CD4-positive, alpha-beta T cell (primary cell): ENCODE data around the gene DIAPH2. TPM values are rescaled to one million over a fixed set of nuclear protein-coding genes. Genes with fewer than 3 reads are reported as not detected.

Experiments used
- ATAC-seq: fragments of 200-7000 bp; cut with Tn5 transposase; one replicate; pipeline ENCODE4 v1.10.0; 2022; ENCODE audit warnings: mild to moderate bottlenecking; ENCODE audit not compliant: poor library complexity
- CTCF ChIA-PET: fragments of 350-600 bp; sonication (Branson Sonifier 250); formaldehyde crosslinking; loops from one replicate; lab custom pipeline; 2021; ENCODE audit warnings: antibody characterized with exemption, inconsistent platforms; lab: Charles Lee
- POLR2A ChIA-PET: fragments of 350-600 bp; sonication (Branson Sonifier 250); formaldehyde crosslinking; loops from one replicate; lab custom pipeline; 2021; ENCODE audit warnings: antibody characterized with exemption, inconsistent platforms; lab: Charles Lee
- DNase-seq, 14 experiments: peaks; one replicate each; pipeline ENCODE4 v3.0.0-alpha.2; 2013 to 2020; ENCODE audit warnings: mixed read lengths in 2 of 14
- H3K27ac ChIP-seq, 2 donors: one replicate each; pipeline versions ENCODE4 v1.5.1 to v1.7.0; 2013; ENCODE audit warnings: low read length in 2 of 2, low read depth in 1 of 2, mild to moderate bottlenecking in 1 of 2
- H3K27me3 ChIP-seq, 2 experiments: 1 replicate in 1 of 2; 2 replicates in 1 of 2; pipeline versions ENCODE4 v1.6.1 to v1.7.0; 2013; ENCODE audit warnings: low read length in 2 of 2, control low read depth in 1 of 2, mild to moderate bottlenecking in 1 of 2, moderate library complexity in 1 of 2; ENCODE audit not compliant: insufficient read depth in 2 of 2, control insufficient read depth in 1 of 2
- H3K36me3 ChIP-seq: one replicate; pipeline ENCODE4 v1.6.1; 2013; ENCODE audit warnings: low read length, control low read depth; ENCODE audit not compliant: insufficient read depth
- H3K4me1 ChIP-seq: one replicate; pipeline ENCODE4 v1.6.1; 2013; ENCODE audit warnings: low read length, control low read depth; ENCODE audit not compliant: insufficient read depth
- H3K4me3 ChIP-seq: one replicate; pipeline ENCODE4 v1.5.1; 2013; ENCODE audit warnings: mild to moderate bottlenecking, low read length, moderate library complexity
- H3K9me3 ChIP-seq, 2 experiments: 1 replicate in 1 of 2; 2 replicates in 1 of 2; pipeline versions ENCODE4 v1.6.1 to v1.7.0; 2013; ENCODE audit warnings: low read length in 2 of 2, mild to moderate bottlenecking in 2 of 2, control low read depth in 1 of 2, moderate library complexity in 1 of 2; ENCODE audit not compliant: control insufficient read depth in 1 of 2, insufficient read depth in 1 of 2
- H3K27ac Mint-ChIP-seq: one replicate; pipeline ENCODE4 v1.8.0; 2020; ENCODE audit warnings: mixed read lengths
- H3K27me3 Mint-ChIP-seq: one replicate; pipeline ENCODE4 v1.8.0; 2021; ENCODE audit warnings: mixed read lengths
- H3K36me3 Mint-ChIP-seq: one replicate; pipeline ENCODE4 v1.8.0; 2021; ENCODE audit warnings: low read depth, mixed read lengths
- H3K4me1 Mint-ChIP-seq: one replicate; pipeline ENCODE4 v1.8.0; 2021; ENCODE audit warnings: low read depth, mixed read lengths
- H3K4me3 Mint-ChIP-seq: one replicate; pipeline ENCODE4 v1.8.0; 2020; ENCODE audit warnings: mild to moderate bottlenecking, mixed read lengths
- H3K9me3 Mint-ChIP-seq: one replicate; pipeline ENCODE4 v1.8.0; 2020; ENCODE audit warnings: mixed read lengths
- CTCF ChIP-seq: fragments of 200-600 bp; IDR thresholded peaks from one replicate; pipeline ENCODE4 v1.8.0; 2022; ENCODE audit warnings: antibody characterized with exemption, mild to moderate bottlenecking
- intact Hi-C, 2 experiments: fragments of 100-400 bp; cut with DNase I in 1 of 2; cut with micrococcal nuclease in 1 of 2; formaldehyde crosslinking; loops; one replicate each; pipeline versions ENCODE4 v1.15.1 to v1.9.0; 2023 to 2025; cut with DNase I, micrococcal nuclease
- total RNA-seq, 174 experiments: library from RNA in 2 of 174; stranded (reverse) in 2 of 174; gene quantifications; one replicate each; pipeline ENCODE4 v1.2.3 and lab custom pipeline; 2021 to 2026

DIAPH2 gene
- total RNA-seq, 2 experiments from 2014 or later, result 11.4 to 11.7 TPM

GRCh38 chrX:97527725-97528124 is 843.1 kb downstream of the DIAPH2 start:
- POLR2A ChIA-PET, result no interaction called here
- H3K4me1 Mint-ChIP-seq, result no peaks in the 10 kb centered on the region

DNA sequence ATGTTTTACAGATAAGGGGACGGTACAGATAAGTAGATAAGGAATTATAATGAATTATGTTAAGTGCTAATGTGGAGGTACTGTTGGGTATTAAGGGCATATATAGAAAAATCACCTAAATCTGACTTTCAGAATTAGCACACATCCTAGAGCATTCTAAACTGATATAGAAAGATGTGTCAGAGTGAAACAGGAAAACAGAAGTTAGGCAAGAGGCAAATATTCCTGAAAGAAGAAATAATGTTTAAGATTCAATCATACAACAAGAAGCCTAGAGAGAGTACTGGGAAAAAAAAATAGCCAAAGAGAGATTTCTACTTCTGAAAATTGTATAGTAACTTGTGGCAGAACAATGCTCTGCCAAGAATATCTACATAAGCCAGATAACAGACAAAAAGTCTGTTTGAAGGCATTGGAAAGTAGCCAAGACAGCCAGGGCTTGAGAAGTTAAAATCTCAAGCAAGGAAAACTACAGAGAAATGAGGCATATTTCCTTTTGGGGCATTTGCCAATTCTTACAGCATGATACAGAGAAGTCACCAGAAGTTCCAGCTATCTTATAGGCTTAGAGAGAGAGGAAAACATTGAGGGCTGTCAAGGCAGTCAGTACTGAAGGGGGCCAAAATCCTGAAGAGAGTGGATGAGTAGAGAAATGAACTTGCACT is 845.0 kb downstream of the DIAPH2 start:
- TF ChIP-seq CTCF, result no peak
- CTCF ChIA-PET, result no interaction called here
- Mint-ChIP-seq H3K4me3 (no peak overlapping the region), H3K9me3 (peaks cover 6% of the 10 kb centered on the region), H3K4me1 (no peaks in the 10 kb centered on the region), H3K27me3 (no peaks in the 10 kb centered on the region), H3K27ac (no peak overlapping the region), H3K36me3 (peaks cover 34% of the 10 kb centered on the region)
- Histone ChIP-seq H3K9me3 (peaks cover 0 to 4% of the 10 kb centered on the region in 2 experiments), H3K27me3 (no peaks in the 10 kb centered on the region), H3K27ac (no peak overlapping the region), H3K36me3 (no peaks in the 10 kb centered on the region), H3K4me3 (no peak overlapping the region), H3K4me1 (no peaks in the 10 kb centered on the region)
- intact Hi-C loops, result no loop called here
- no peak for ATAC-seq
- POLR2A ChIA-PET, result no interaction called here
- DNase-seq, result peak in 1 of 14 experiments; percentile 1

More at GRCh38 chrX:97527725-97528124, 843.1 kb downstream of the DIAPH2 start:
- CTCF ChIA-PET, result no interaction called here
- peaks cover 34% of the 10 kb centered on the region for H3K36me3 Mint-ChIP-seq
- peaks cover 6% of the 10 kb centered on the region for H3K9me3 Mint-ChIP-seq
- DNase-seq, result no peak
- H3K4me1 ChIP-seq, result no peaks in the 10 kb centered on the region
- intact Hi-C loops, result no loop called here
- peaks cover 0 to 4% of the 10 kb centered on the region in 2 experiments for H3K9me3 ChIP-seq
- no peak for ATAC-seq
- H3K27ac Mint-ChIP-seq, result no peak overlapping the region
- no peak overlapping the region for H3K4me3 Mint-ChIP-seq
- H3K4me3 ChIP-seq, result no peak overlapping the region
- H3K27me3 ChIP-seq, result no peaks in the 10 kb centered on the region
- no peak for TF ChIP-seq CTCF
- H3K27ac ChIP-seq, result no peak overlapping the region
- no peaks in the 10 kb centered on the region for H3K36me3 ChIP-seq
- no peaks in the 10 kb centered on the region for H3K27me3 Mint-ChIP-seq

- peaks cover 2% of the 10 kb centered on the region for H3K9me3 Mint-ChIP-seq
- no peaks in the 10 kb centered on the region for H3K4me1 Mint-ChIP-seq
- POLR2A ChIA-PET, result no interaction called here
- no peak overlapping the region for H3K4me3 ChIP-seq
- intact Hi-C loops, result no loop called here
- H3K4me1 ChIP-seq, result no peaks in the 10 kb centered on the region
- no peak for TF ChIP-seq CTCF
- H3K27ac ChIP-seq, result no peak overlapping the region
- H3K36me3 Mint-ChIP-seq, result peaks cover 27% of the 10 kb centered on the region
- peaks cover 0 to 4% of the 10 kb centered on the region in 2 experiments for H3K9me3 ChIP-seq
- CTCF ChIA-PET, result no interaction called here
- H3K27ac Mint-ChIP-seq, result no peak overlapping the region
- no peaks in the 10 kb centered on the region for H3K27me3 ChIP-seq
- H3K36me3 ChIP-seq, result no peaks in the 10 kb centered on the region
- H3K27me3 Mint-ChIP-seq, result no peaks in the 10 kb centered on the region
- ATAC-seq, result no peak
- no peak overlapping the region for H3K4me3 Mint-ChIP-seq
- no peak for DNase-seq
Measured at GRCh38 chrX:97531825-97532224, 847.2 kb downstream of the DIAPH2 start.
